Hepatocyte (in vitro differentiated cells): Measurements from ENCODE around the gene SERPINB6. TPM values are rescaled to one million over a fixed set of nuclear protein-coding genes. Genes with fewer than 3 reads are reported as not detected.

Experiments
- DNase-seq: peaks from one replicate; pipeline ENCODE4 v3.0.0-alpha.2; 2016; ENCODE audit warnings: low spot score
- H2AFZ ChIP-seq: fragments of 200-600 bp; sonication (generic); 2 replicates; pipeline ENCODE4 v1.6.0; 2016; ENCODE audit warnings: antibody characterized with exemption, mild to moderate bottlenecking
- H3K27ac ChIP-seq: fragments of 200-600 bp; sonication (generic); 2 replicates; pipeline ENCODE4 v1.5.1; 2016; ENCODE audit warnings: mild to moderate bottlenecking
- H3K27me3 ChIP-seq: fragments of 200-600 bp; sonication (generic); 2 replicates; pipeline ENCODE4 v1.6.1; 2016
- H3K36me3 ChIP-seq: fragments of 200-600 bp; sonication (generic); replicated peaks from 2 replicates; pipeline ENCODE4 v1.5.1; 2016; ENCODE audit warnings: low read depth; ENCODE audit not compliant: insufficient read depth
- H3K4me1 ChIP-seq: fragments of 200-600 bp; sonication (generic); 2 replicates; pipeline ENCODE4 v1.5.1; 2016; ENCODE audit warnings: mild to moderate bottlenecking, moderate library complexity; ENCODE audit not compliant: insufficient read depth
- H3K4me2 ChIP-seq: fragments of 200-600 bp; sonication (generic); 2 replicates; pipeline ENCODE4 v1.6.0; 2016
- H3K4me3 ChIP-seq: fragments of 200-600 bp; sonication (generic); 2 replicates; pipeline ENCODE4 v1.5.1; 2016; ENCODE audit warnings: mild to moderate bottlenecking
- H3K79me2 ChIP-seq: fragments of 200-600 bp; sonication (generic); 2 replicates; pipeline ENCODE4 v1.6.0; 2017; ENCODE audit warnings: mild to moderate bottlenecking
- H3K9me2 ChIP-seq: fragments of 200-600 bp; sonication (generic); replicated peaks from 2 replicates; pipeline ENCODE4 v1.6.0; 2017; ENCODE audit warnings: mild to moderate bottlenecking; ENCODE audit not compliant: insufficient read depth
- H3K9me3 ChIP-seq: fragments of 200-600 bp; sonication (generic); 2 replicates; pipeline ENCODE4 v1.5.1; 2016; ENCODE audit warnings: low read depth, mild to moderate bottlenecking
- H4K20me1 ChIP-seq: fragments of 200-600 bp; sonication (generic); 2 replicates; pipeline ENCODE4 v1.6.0; 2016; ENCODE audit warnings: mild to moderate bottlenecking; ENCODE audit not compliant: insufficient read depth, poor library complexity, severe bottlenecking
- EZH2 ChIP-seq: fragments of 200-600 bp; sonication (generic); IDR thresholded peaks from 2 replicates; pipeline ENCODE4 v1.6.1; 2016; ENCODE audit warnings: antibody characterized with exemption, mild to moderate bottlenecking, borderline replicate concordance
- EZH2phosphoT487 ChIP-seq: fragments of 200-600 bp; sonication (generic); IDR thresholded peaks from one replicate; pipeline ENCODE4 v1.6.1; 2018; ENCODE audit warnings: antibody characterized with exemption, mild to moderate bottlenecking, low read depth, moderate library complexity; ENCODE audit not compliant: unreplicated experiment, severe bottlenecking
- WGBS: methylation state at CpG from one replicate; pipeline ENCODE4 v1.1.6; 2016; ENCODE audit warnings: low lambda C conversion rate; ENCODE audit errors: missing lambda C conversion rate; 5-methylcytosine and 5-hydroxymethylcytosine counted together
- polyA plus RNA-seq: library from polyadenylated mRNA; unstranded; fragments of >200 nt; fragmentation: Nextera tagmentation; extraction: Ambion mirVana; gene quantifications from 2 replicates; pipeline ENCODE4 v1.2.1, GENCODE V29; 2016
- total RNA-seq: library from RNA; depleted of rRNA; stranded (reverse); fragments of >200 nt; gene quantifications from 2 replicates; pipeline ENCODE4 v1.2.3, GENCODE V29; 2014
- TF ChIP-seq, protein P1 (sequence below): fragments of 200-600 bp; sonication (generic); IDR thresholded peaks from 2 replicates; pipeline ENCODE4 v1.5.1; 2016; ENCODE audit warnings: antibody characterized with exemption, mild to moderate bottlenecking; ENCODE audit not compliant: poor library complexity

The SERPINB6 gene
- total and polyA plus RNA-seq, 2 experiments from 2014 or later: 87.9 to 109 TPM

DNA sequence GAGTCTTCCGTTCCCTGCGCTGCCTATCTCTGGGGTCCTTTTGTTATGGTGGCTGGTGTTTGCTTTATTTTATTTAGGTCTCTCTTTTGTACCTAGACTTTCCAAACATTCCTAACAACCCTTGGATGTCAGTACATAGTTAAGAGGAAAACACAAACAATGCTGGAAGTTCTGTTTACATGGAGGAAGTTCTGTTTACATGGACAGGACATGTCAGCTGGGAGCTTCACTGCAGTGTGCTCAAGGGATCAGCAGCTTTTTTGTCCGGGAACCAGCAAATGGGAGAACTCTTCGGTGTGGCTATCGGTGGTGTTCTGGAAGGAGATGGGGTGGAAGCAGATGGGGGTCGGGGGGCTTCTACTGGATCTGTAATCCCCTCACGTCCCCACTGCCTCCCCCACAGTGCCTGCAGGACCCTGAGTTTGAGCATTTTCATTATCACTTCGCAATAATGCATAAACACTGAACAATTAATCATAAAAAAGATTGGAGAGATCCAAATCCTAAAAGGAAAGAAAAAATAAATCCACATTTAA lies 2.7 kb downstream of the SERPINB6 start:
- Histone ChIP-seq H3K9me3 (no peaks in the 10 kb centered on the region), H3K27me3 (no peaks in the 10 kb centered on the region), H3K79me2 (peaks cover 54% of the 10 kb centered on the region), H3K27ac (peak overlapping the region; percentile 25), H2AFZ (no peak overlapping the region), H3K4me2 (peak overlapping the region; percentile 87), H3K36me3 (no peaks in the 10 kb centered on the region), H3K9me2 (no peaks in the 10 kb centered on the region), H3K4me3 (no peak overlapping the region), H4K20me1 (no peaks in the 10 kb centered on the region), H3K4me1 (peaks cover 22% of the 10 kb centered on the region)
- TF ChIP-seq, protein P1, sequence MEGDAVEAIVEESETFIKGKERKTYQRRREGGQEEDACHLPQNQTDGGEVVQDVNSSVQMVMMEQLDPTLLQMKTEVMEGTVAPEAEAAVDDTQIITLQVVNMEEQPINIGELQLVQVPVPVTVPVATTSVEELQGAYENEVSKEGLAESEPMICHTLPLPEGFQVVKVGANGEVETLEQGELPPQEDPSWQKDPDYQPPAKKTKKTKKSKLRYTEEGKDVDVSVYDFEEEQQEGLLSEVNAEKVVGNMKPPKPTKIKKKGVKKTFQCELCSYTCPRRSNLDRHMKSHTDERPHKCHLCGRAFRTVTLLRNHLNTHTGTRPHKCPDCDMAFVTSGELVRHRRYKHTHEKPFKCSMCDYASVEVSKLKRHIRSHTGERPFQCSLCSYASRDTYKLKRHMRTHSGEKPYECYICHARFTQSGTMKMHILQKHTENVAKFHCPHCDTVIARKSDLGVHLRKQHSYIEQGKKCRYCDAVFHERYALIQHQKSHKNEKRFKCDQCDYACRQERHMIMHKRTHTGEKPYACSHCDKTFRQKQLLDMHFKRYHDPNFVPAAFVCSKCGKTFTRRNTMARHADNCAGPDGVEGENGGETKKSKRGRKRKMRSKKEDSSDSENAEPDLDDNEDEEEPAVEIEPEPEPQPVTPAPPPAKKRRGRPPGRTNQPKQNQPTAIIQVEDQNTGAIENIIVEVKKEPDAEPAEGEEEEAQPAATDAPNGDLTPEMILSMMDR: no peak
- no peak for TF ChIP-seq EZH2
- no peak for TF ChIP-seq EZH2phosphoT487
- DNase-seq: no peak
- WGBS: 50% methylated on average over 7 of the region's 8 CpGs

DNA sequence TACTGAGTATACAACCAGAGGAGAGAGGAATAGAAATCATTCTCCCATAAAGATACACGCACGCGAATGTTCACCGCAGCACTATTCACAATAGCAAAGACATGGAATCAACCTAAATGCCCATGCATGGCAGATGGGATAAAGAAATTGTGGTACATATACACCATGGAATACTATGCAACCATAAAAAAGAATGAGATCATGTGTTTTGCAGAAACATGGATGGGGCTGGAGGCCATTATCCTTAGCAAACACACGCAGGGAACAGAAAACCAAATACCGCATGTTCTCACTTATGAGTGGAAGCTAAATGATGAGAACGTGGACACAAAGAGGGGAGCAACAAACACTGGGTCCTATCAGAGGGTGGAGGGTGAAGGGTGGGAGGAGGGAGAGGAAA lies 3.4 kb downstream of the SERPINB6 start:
- no peak for DNase-seq
- Histone ChIP-seq H3K27me3 (no peaks in the 10 kb centered on the region), H4K20me1 (no peaks in the 10 kb centered on the region), H3K4me1 (peaks cover 24% of the 10 kb centered on the region), H2AFZ (no peak overlapping the region), H3K79me2 (peaks cover 59% of the 10 kb centered on the region), H3K9me3 (no peaks in the 10 kb centered on the region), H3K9me2 (no peaks in the 10 kb centered on the region), H3K4me2 (no peak overlapping the region), H3K36me3 (no peaks in the 10 kb centered on the region), H3K27ac (no peak overlapping the region), H3K4me3 (no peak overlapping the region)
- TF ChIP-seq EZH2phosphoT487 (no peak), EZH2 (no peak)
- TF ChIP-seq, protein P1: no peak
- over 99% methylated on average over 7 of the region's 7 CpGs for WGBS

DNA sequence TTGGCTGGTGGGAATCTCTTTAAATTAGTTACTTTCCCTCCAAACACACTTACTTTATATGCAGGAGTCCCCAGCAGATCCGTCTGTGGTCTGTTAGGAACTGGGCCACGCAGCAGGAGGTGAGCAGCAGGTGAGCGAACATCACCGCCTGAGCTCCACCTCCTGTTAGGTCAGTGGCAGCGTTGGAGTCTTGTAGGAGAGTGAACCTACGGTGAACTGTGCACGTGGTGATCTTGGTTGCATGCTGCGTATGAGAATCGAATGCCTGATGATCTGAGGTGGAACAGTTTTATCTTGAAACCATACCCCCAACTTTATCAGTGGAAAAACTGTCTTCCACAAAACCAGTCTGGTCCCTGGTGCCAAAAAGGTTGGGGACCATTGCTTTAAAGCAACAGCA lies 5.0 kb downstream of the SERPINB6 start:
- no peak overlapping the region for H2AFZ ChIP-seq
- H3K9me3 ChIP-seq: no peaks in the 10 kb centered on the region

More for the DNA sequence above, 5.0 kb downstream of the SERPINB6 start:
- H3K4me2 ChIP-seq: no peak overlapping the region
- no peak overlapping the region for H3K27ac ChIP-seq
- TF ChIP-seq EZH2 (no peak), EZH2phosphoT487 (no peak)
- TF ChIP-seq, protein P1: no peak
- no peaks in the 10 kb centered on the region for H4K20me1 ChIP-seq
- 75% methylated on average over 9 of the region's 9 CpGs for WGBS
- H3K36me3 ChIP-seq: no peaks in the 10 kb centered on the region
- H3K79me2 ChIP-seq: peaks cover 59% of the 10 kb centered on the region
- H3K4me1 ChIP-seq: peaks cover 24% of the 10 kb centered on the region
- no peak for DNase-seq
- H3K27me3 ChIP-seq: no peaks in the 10 kb centered on the region
- H3K9me2 ChIP-seq: no peaks in the 10 kb centered on the region
- no peak overlapping the region for H3K4me3 ChIP-seq
